Activated CD4-positive, alpha-beta T cell treated with anti-CD3 and anti-CD28 coated beads, Interleukin-2, Interleukin-6, amounts not matched to agents 100 ng/mL and 50 ng/mL, durations not matched to agents 16 hours and 8 hours (primary cell): ENCODE data around the gene AGGF1.
"Not testable (repeated sequence)": the region's sequence is repeated elsewhere in the genome, so short reads cannot be mapped to it uniquely, and the experiment has no call there.

Source experiments
- DNase-seq: peaks from one replicate; pipeline ENCODE4 v3.0.0-alpha.2; 2020

The AGGF1 gene

DNA sequence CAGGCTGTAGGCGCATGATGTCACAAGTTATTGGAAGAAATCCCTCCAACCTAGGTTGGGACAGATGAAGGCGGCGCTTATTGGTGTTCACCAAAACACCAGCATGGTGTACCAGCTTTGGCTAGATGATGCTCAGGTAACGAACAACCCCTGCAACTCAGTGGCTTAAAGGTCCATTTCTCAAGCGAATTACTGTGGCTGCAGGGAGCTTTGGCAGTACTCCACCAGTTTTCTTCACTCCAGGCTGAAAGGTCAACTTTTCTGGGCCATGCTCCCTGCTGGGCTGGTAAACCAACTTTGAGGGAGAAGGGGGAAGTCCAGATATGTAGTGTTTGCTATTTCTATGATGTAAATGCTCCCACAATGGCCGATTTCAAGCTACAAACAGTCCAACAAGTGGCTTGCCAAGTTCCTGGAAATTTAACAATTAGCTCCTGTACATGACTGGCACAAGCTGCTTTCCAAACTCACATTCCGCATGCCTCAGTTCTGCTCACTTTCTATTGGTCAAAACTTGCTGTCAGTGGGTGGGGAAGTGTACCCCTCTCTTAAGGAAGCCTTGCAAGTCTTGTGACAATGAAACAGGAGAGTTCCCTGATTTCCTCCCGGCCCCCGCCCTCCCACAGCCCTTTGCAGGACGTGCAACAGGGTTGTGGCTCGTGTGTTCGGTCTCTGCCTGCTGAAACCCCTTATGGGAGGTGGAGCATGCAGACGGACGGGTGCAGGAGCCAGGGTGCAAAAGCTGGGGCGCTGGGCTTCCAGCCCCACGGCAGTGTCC lies 57.5 kb downstream of the AGGF1 start:
- DNase-seq, result no peak

DNA sequence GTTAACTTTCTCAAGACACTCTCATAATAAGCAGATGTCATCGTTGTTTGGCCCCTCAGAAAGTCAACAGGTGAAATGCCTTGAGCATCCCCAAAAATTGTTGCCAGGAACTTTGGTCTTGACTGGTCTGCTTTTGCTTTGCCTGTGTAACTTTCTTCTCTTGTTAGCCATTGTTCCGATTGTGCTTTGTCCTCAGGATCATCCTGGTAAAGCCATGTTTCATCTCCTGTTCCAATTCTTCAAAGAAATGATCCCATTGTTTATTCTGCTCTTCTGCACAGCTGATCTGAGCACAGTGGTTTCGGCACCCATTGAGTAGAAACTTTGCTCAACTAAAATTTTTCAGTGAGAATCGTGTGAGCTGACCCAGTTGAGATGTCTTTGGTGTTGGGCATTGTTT lies 65.0 kb downstream of the AGGF1 start:
- DNase-seq, result no peak

DNA sequence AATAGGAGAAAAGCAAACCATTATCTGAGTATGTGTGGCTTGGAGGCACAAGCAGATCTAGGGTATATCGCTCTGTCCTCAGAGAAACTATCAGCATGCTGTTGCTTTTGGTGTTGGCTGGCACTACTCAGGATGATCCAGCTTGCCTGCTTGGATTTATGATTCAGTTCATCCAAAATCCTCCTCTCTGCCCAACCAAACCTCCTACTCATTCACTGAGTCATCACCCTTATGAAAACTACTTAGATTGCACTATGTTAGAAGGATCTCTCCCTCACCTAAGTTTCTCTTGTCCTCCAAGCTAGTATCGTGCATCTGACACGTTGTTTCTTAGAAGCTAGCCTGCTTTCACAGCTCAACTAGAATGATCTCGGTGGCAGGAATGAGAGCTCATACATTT lies 71.1 kb downstream of the AGGF1 start:
- DNase-seq, result no peak

DNA sequence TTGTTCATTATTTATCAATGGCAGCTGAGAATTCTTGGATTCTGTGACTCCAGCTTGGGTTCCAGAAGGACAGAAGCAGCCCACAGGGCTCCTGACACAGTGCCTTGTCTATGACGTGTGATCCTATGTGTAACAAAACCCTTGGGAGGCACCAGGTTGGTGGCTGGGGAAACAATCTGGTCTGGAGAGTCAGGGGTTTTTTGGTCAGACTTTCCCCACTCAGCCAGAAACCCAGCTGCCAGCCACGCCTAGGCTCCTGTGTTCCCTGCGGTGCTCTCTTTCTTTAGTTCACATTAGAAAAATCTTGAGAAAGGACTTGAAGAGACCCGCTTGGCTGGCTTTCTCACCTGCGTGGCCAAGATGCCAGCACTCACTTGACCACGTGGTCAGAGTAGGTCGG lies 72.3 kb downstream of the AGGF1 start:
- DNase-seq, result no peak

DNA sequence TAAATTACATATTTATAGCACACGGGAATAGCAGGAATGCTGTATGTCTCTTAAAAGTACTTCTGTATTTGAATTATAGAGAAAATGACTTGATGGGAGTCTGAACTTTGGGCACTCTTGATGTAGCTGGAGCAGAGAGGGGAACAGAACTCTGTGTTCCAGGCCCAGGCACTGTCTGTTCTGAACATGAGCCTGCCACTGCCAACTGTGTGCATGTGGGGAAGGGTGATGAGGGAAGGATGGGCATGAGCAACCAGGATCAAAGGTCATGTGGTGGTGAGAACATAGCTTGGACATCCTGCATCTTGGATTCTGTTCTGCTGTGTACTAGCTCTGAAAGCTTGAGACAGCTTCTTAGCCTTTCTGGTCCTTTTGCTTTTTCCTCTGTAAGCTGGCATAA lies 73.3 kb downstream of the AGGF1 start:
- DNase-seq, result no peak

DNA sequence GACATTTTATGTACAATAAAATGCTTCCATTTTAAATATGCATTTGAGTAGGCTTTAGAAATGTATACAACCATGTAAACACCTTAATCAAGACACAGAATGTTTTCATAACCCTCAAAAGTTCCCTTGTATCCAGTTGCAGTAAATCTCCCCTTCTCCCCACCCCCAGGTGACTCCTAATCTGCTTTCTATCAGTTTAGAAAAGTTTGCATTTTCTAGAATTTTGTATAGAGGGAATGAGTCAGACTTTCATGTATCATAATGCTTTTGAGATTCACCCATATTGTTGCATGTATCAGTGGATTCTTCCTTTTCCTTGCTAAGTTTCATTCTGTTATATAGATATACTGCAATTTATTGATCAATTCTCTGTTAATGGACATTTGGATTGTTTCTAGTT lies 74.6 kb downstream of the AGGF1 start:
- no peak for DNase-seq

DNA sequence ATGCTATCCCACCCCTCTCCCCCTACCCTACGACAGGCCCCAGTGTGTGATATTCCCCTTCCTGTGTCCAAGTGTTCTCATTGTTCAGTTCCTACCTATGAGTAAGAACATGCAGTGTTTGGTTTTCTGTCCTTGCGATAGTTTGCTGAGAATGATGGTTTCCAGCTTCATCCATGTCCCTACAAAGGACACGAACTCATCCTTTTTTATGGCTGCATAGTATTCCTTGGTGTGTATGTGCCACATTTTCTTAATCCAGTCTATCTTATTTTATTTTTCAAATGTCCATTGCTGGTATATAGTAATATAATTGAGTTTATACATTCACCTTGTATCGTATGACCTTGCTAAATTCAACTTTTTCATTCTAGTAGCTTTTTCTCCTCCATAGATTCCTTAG lies 76.8 kb downstream of the AGGF1 start:
- not testable (repeated sequence) for DNase-seq
